ENCODE results near the gene SLC30A1.
"Not testable (repeated sequence)": the region's sequence is repeated elsewhere in the genome, so short reads cannot be mapped to it uniquely, and the experiment has no call there.

SLC30A1 gene

GRCh38 chr1:211547710-211548109 is 31.3 kb downstream of the SLC30A1 start:
- DNase-seq (ENCODE audit: low read depth in 2 of 2): no peak

- no peak for DNase-seq (ENCODE audit: low read depth in 2 of 2)
These were observed 32.4 kb downstream of the SLC30A1 start for GRCh38 chr1:211546543-211546942.

- DNase-seq (ENCODE audit: low read depth in 2 of 2): no peak
These were observed 35.9 kb downstream of the SLC30A1 start for GRCh38 chr1:211543025-211543424.

GRCh38 chr1:211541720-211542477 is 37.1 kb downstream of the SLC30A1 start:
- no peak for DNase-seq (ENCODE audit: low read depth in 2 of 2)

GRCh38 chr1:211541278-211541677 is 37.7 kb downstream of the SLC30A1 start:
- DNase-seq (ENCODE audit: low read depth in 2 of 2): no peak

- DNase-seq (ENCODE audit: low read depth in 2 of 2): not testable (repeated sequence)
These were observed 38.1 kb downstream of the SLC30A1 start for GRCh38 chr1:211540824-211541223.

- no peak for DNase-seq (ENCODE audit: low read depth in 2 of 2)
These were observed 40.7 kb downstream of the SLC30A1 start for GRCh38 chr1:211538287-211538686.

- DNase-seq (ENCODE audit: low read depth in 2 of 2): no peak
These were observed 41.7 kb downstream of the SLC30A1 start for GRCh38 chr1:211537253-211537652.

- DNase-seq (ENCODE audit: low read depth in 2 of 2): no peak
These were observed 42.4 kb downstream of the SLC30A1 start for GRCh38 chr1:211536606-211537005.

- no peak for DNase-seq (ENCODE audit: low read depth in 2 of 2)
These were observed 43.6 kb downstream of the SLC30A1 start for GRCh38 chr1:211535346-211535745.

GRCh38 chr1:211534545-211535291 is 44.2 kb downstream of the SLC30A1 start:
- no peak for DNase-seq (ENCODE audit: low read depth in 2 of 2)

GRCh38 chr1:211532088-211532444 is 46.9 kb downstream of the SLC30A1 start:
- DNase-seq (ENCODE audit: low read depth in 2 of 2): no peak

GRCh38 chr1:211531194-211532087 is 47.5 kb downstream of the SLC30A1 start:
- no peak for DNase-seq (ENCODE audit: low read depth in 2 of 2)

- DNase-seq (ENCODE audit: low read depth in 2 of 2): no peak
These were observed 48.9 kb downstream of the SLC30A1 start for GRCh38 chr1:211530102-211530501.

- DNase-seq (ENCODE audit: low read depth in 2 of 2): no peak
These were observed 49.5 kb downstream of the SLC30A1 start for GRCh38 chr1:211529453-211529852.

- no peak for DNase-seq (ENCODE audit: low read depth in 2 of 2)
These were observed 50.0 kb downstream of the SLC30A1 start for GRCh38 chr1:211529011-211529410.

- DNase-seq (ENCODE audit: low read depth in 2 of 2): no peak
These were observed 51.1 kb downstream of the SLC30A1 start for GRCh38 chr1:211527888-211528287.

GRCh38 chr1:211527006-211527405 is 52.0 kb downstream of the SLC30A1 start:
- DNase-seq (ENCODE audit: low read depth in 2 of 2): no peak

- DNase-seq (ENCODE audit: low read depth in 2 of 2): no peak
These were observed 52.9 kb downstream of the SLC30A1 start for GRCh38 chr1:211526101-211526500.

- DNase-seq (ENCODE audit: low read depth in 2 of 2): no peak
These were observed 53.8 kb downstream of the SLC30A1 start for GRCh38 chr1:211525101-211525676.

- no peak for DNase-seq (ENCODE audit: low read depth in 2 of 2)
These were observed 54.4 kb downstream of the SLC30A1 start for GRCh38 chr1:211524521-211524920.

- DNase-seq (ENCODE audit: low read depth in 2 of 2): no peak
These were observed 56.2 kb downstream of the SLC30A1 start for GRCh38 chr1:211522804-211523203.
